ENCODE data around the gene SRGAP1. TPM values are rescaled to one million over a fixed set of nuclear protein-coding genes. Genes with fewer than 3 reads are reported as not detected.

SRGAP1 gene
- total RNA-seq, 1 donor from 2014 or later, result 2.3 TPM

GRCh38 chr12:63862187-63862968 is 17.9 kb downstream of the SRGAP1 start:
- Histone ChIP-seq H3K36me3 (no peaks in the 10 kb centered on the region), H3K4me3 (no peak overlapping the region), H3K27me3 (ENCODE audit: low read depth) (no peaks in the 10 kb centered on the region), H3K4me1 (peaks cover 14% of the 10 kb centered on the region), H3K9me3 (replicated peaks) (no peaks in the 10 kb centered on the region), H3K27ac (replicated peaks) (peak overlapping the region; percentile 18)
- DNase-seq, result no peak
- intact Hi-C loops (cut with micrococcal nuclease), result no loop called here
- TF ChIP-seq CTCF (IDR thresholded peaks at IDR 0.05; ENCODE audit: borderline replicate concordance), result no peak

GRCh38 chr12:63862969-63863230 is 18.4 kb downstream of the SRGAP1 start:
- Histone ChIP-seq H3K4me3 (no peak overlapping the region), H3K4me1 (peaks cover 14% of the 10 kb centered on the region), H3K36me3 (no peaks in the 10 kb centered on the region), H3K27me3 (ENCODE audit: low read depth) (no peaks in the 10 kb centered on the region), H3K27ac (replicated peaks) (no peak overlapping the region), H3K9me3 (replicated peaks) (no peaks in the 10 kb centered on the region)
- no peak for TF ChIP-seq CTCF (IDR thresholded peaks at IDR 0.05; ENCODE audit: borderline replicate concordance)
- no peak for DNase-seq
- intact Hi-C loops (cut with micrococcal nuclease), result no loop called here

- Histone ChIP-seq H3K36me3 (no peaks in the 10 kb centered on the region), H3K27ac (replicated peaks) (no peak overlapping the region), H3K4me3 (no peak overlapping the region), H3K9me3 (replicated peaks) (no peaks in the 10 kb centered on the region), H3K27me3 (ENCODE audit: low read depth) (no peaks in the 10 kb centered on the region), H3K4me1 (peaks cover 14% of the 10 kb centered on the region)
- intact Hi-C loops (cut with micrococcal nuclease), result no loop called here
- no peak for DNase-seq
- no peak for TF ChIP-seq CTCF (IDR thresholded peaks at IDR 0.05; ENCODE audit: borderline replicate concordance)
Measured at GRCh38 chr12:63863658-63864453, 19.4 kb downstream of the SRGAP1 start.

- intact Hi-C loops (cut with micrococcal nuclease), result no loop called here
Measured at GRCh38 chr12:63864454-63864706, 19.9 kb downstream of the SRGAP1 start.

GRCh38 chr12:63865448-63865847 is 20.9 kb downstream of the SRGAP1 start:
- DNase-seq, result no peak
- no peak for TF ChIP-seq CTCF (IDR thresholded peaks at IDR 0.05; ENCODE audit: borderline replicate concordance)
- Histone ChIP-seq H3K27me3 (ENCODE audit: low read depth) (no peaks in the 10 kb centered on the region), H3K36me3 (no peaks in the 10 kb centered on the region), H3K9me3 (replicated peaks) (no peaks in the 10 kb centered on the region), H3K27ac (replicated peaks) (no peak overlapping the region), H3K4me3 (no peak overlapping the region), H3K4me1 (peaks cover 24% of the 10 kb centered on the region)
- intact Hi-C loops (cut with micrococcal nuclease), result no loop called here

More at GRCh38 chr12:63864454-63864706, 19.9 kb downstream of the SRGAP1 start:
- TF ChIP-seq CTCF (IDR thresholded peaks at IDR 0.05; ENCODE audit: borderline replicate concordance), result no peak
- H3K27ac ChIP-seq (replicated peaks), result no peak overlapping the region
- no peak for DNase-seq
- no peaks in the 10 kb centered on the region for H3K27me3 ChIP-seq (ENCODE audit: low read depth)
- no peaks in the 10 kb centered on the region for H3K36me3 ChIP-seq
- no peak overlapping the region for H3K4me3 ChIP-seq
- no peaks in the 10 kb centered on the region for H3K9me3 ChIP-seq (replicated peaks)
- H3K4me1 ChIP-seq, result peaks cover 18% of the 10 kb centered on the region

Data from left ventricle myocardium inferior (tissue), 1 donor.